OCI-LY3 (cell line): ENCODE measurements around the gene SRP9.

ENCODE experiments used
- H2AFZ ChIP-seq: fragments of 200-600, 300-600 bp; shearing (Covaris generic); 2 replicates; pipeline ENCODE4 v1.6.0; 2014; ENCODE audit warnings: antibody characterized with exemption, low read depth, low read length
- H3K27ac ChIP-seq: fragments of 200-600, 300-600 bp; sonication (generic); 2 replicates; pipeline ENCODE4 v1.5.1; 2014; ENCODE audit warnings: mild to moderate bottlenecking, low read length, moderate library complexity, mixed read lengths
- H3K27me3 ChIP-seq: fragments of 200-600, 300-600 bp; sonication (generic); 2 replicates; pipeline ENCODE4 v1.6.1; 2014; ENCODE audit warnings: low read depth, low read length, mixed read lengths
- H3K36me3 ChIP-seq: fragments of 200-600, 300-600 bp; sonication (generic); replicated peaks from 2 replicates; pipeline ENCODE3; 2014; ENCODE audit warnings: low read depth, low read length, mixed read lengths
- H3K4me1 ChIP-seq: fragments of 300-600, 200-600 bp; sonication (generic); 2 replicates; pipeline ENCODE4 v1.6.1; 2014; ENCODE audit warnings: low read length, mixed read lengths
- H3K4me2 ChIP-seq: fragments of 200-600, 300-600 bp; sonication (generic); 2 replicates; pipeline ENCODE4 v1.6.1; 2014; ENCODE audit warnings: low read length, mixed read lengths
- H3K4me3 ChIP-seq: fragments of 300-600, 200-600 bp; sonication (generic); 2 replicates; pipeline ENCODE4 v1.5.1; 2014; ENCODE audit warnings: antibody characterized with exemption, mild to moderate bottlenecking, low read length, moderate library complexity
- H3K79me2 ChIP-seq: fragments of 300-600, 200-600 bp; shearing (Covaris generic); 2 replicates; pipeline ENCODE4 v1.6.1; 2014; ENCODE audit warnings: mild to moderate bottlenecking, low read length, mixed read lengths
- H3K9ac ChIP-seq: fragments of 300-600, 200-600 bp; shearing (Covaris generic); 2 replicates; pipeline ENCODE4 v1.6.0; 2014; ENCODE audit warnings: mild to moderate bottlenecking, low read length, moderate library complexity
- H3K9me3 ChIP-seq: fragments of 200-600, 300-600 bp; shearing (Covaris generic); 2 replicates; pipeline ENCODE4 v1.6.1; 2014; ENCODE audit warnings: low read length, mixed read lengths; ENCODE audit not compliant: insufficient read depth
- H4K20me1 ChIP-seq: fragments of 200-600, 300-600 bp; sonication (generic); 2 replicates; pipeline ENCODE4 v1.6.1; 2016; ENCODE audit warnings: low read length, mixed read lengths; ENCODE audit not compliant: insufficient read depth
- EZH2phosphoT487 ChIP-seq: fragments of 200-600 bp; shearing (Covaris generic); IDR thresholded peaks from 2 replicates; pipeline ENCODE4 v1.6.1; 2018; ENCODE audit warnings: antibody characterized with exemption, mixed run types, low read depth
- TF ChIP-seq, protein P1 (sequence below): fragments of 200-600, 300-600 bp; sonication (generic); IDR thresholded peaks from 2 replicates; pipeline ENCODE4 v1.5.1; 2014; ENCODE audit warnings: antibody characterized with exemption, low read length, low read depth

SRP9 gene

DNA sequence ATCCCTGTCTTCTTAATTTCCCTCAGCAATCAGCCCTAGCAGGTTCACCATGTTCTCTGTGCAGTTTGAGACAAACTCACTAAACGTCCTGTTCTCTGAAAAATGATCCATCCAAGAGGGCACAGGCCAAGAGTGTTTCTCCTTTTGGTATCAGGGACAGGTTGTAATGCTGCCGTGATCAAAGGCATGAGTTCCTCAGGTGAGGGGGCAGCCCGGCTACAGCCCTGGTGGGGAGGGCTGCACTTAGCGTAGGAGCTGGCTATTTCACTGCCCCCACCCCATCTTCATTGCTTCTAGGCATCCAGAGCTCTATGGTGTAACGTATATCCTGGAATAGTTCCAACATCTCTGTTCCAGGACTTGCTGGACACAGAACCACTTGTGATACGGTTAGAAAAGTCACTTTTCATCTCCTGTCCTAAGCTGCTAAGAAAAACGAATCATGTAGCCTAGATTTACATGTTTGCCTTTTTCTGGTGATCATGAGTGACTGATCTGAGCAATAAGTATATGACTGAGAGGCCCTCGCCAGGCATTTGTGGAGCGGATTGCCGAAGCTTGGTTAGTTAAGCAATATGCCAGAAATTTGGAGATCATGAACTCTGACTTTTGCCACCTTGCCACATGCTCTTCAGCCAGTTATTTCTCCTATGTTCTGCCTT is 41.1 kb upstream of the SRP9 start:
- TF ChIP-seq, protein P1, sequence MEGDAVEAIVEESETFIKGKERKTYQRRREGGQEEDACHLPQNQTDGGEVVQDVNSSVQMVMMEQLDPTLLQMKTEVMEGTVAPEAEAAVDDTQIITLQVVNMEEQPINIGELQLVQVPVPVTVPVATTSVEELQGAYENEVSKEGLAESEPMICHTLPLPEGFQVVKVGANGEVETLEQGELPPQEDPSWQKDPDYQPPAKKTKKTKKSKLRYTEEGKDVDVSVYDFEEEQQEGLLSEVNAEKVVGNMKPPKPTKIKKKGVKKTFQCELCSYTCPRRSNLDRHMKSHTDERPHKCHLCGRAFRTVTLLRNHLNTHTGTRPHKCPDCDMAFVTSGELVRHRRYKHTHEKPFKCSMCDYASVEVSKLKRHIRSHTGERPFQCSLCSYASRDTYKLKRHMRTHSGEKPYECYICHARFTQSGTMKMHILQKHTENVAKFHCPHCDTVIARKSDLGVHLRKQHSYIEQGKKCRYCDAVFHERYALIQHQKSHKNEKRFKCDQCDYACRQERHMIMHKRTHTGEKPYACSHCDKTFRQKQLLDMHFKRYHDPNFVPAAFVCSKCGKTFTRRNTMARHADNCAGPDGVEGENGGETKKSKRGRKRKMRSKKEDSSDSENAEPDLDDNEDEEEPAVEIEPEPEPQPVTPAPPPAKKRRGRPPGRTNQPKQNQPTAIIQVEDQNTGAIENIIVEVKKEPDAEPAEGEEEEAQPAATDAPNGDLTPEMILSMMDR = no peak
- TF ChIP-seq EZH2phosphoT487 = no peak
- H3K79me2 ChIP-seq = no peaks in the 10 kb centered on the region
- no peak overlapping the region for H3K4me2 ChIP-seq
- H3K9ac ChIP-seq = no peak overlapping the region
- no peaks in the 10 kb centered on the region for H3K27me3 ChIP-seq
- H3K27ac ChIP-seq = no peak overlapping the region
- H4K20me1 ChIP-seq = no peaks in the 10 kb centered on the region
- H2AFZ ChIP-seq = no peak overlapping the region
- no peaks in the 10 kb centered on the region for H3K36me3 ChIP-seq
- H3K4me3 ChIP-seq = no peak overlapping the region
- H3K4me1 ChIP-seq = no peaks in the 10 kb centered on the region
- H3K9me3 ChIP-seq = no peaks in the 10 kb centered on the region

DNA sequence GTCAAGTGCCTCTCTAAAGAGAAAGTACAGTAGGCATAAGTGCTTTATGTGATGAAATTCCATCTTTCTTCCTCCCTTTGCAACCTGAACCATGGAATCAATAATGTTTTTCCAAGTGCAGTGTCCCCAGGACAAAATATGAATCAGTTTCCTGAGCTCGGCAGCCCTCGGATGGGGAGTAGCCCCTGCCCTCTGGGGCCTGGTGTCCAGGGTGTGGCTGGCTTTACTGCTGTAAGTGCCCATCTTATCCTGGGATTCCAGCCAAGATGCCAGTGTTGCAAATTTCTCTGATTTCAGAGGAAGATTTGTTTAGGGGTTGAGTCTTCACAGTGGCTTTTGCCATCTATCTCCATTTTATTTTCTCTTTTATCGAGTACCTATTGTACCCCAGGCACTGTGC is 40.5 kb upstream of the SRP9 start:
- H3K9me3 ChIP-seq = no peaks in the 10 kb centered on the region
- no peak overlapping the region for H3K9ac ChIP-seq
- no peak overlapping the region for H3K4me2 ChIP-seq
- H3K27ac ChIP-seq = no peak overlapping the region
- no peaks in the 10 kb centered on the region for H3K79me2 ChIP-seq
- H4K20me1 ChIP-seq = no peaks in the 10 kb centered on the region
- H3K4me3 ChIP-seq = no peak overlapping the region
- no peak overlapping the region for H2AFZ ChIP-seq
- TF ChIP-seq, protein P1 = no peak
- TF ChIP-seq EZH2phosphoT487 = no peak
- H3K36me3 ChIP-seq = no peaks in the 10 kb centered on the region
- H3K4me1 ChIP-seq = no peaks in the 10 kb centered on the region
- H3K27me3 ChIP-seq = no peaks in the 10 kb centered on the region

DNA sequence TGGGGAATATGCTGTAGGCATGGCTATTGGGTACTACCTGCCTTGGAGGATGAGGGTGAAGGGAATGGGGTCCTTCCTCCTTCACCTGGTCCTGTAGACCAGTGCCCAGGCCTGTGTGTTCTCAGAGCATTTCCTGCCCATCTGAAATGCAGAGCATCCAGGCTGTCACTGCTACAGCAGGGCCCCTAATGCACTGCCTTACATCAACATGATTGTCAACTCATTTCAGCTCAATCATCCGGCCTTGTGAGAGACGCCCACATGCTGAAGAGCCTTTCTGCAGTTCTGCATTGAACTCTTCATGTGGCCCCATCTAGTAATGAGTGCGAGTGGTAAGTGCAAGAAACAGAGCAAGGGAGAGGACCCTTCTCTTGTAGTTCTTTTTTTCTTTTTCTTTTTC is 39.8 kb upstream of the SRP9 start:
- no peak overlapping the region for H3K4me3 ChIP-seq
- H3K9ac ChIP-seq = no peak overlapping the region
- no peaks in the 10 kb centered on the region for H3K79me2 ChIP-seq
- no peaks in the 10 kb centered on the region for H3K4me1 ChIP-seq
- H3K4me2 ChIP-seq = no peak overlapping the region
- H3K27me3 ChIP-seq = no peaks in the 10 kb centered on the region
- no peak for TF ChIP-seq EZH2phosphoT487
- TF ChIP-seq, protein P1 = no peak
- H2AFZ ChIP-seq = no peak overlapping the region
- no peaks in the 10 kb centered on the region for H3K36me3 ChIP-seq
- H3K9me3 ChIP-seq = no peaks in the 10 kb centered on the region
- H4K20me1 ChIP-seq = no peaks in the 10 kb centered on the region
- H3K27ac ChIP-seq = no peak overlapping the region

DNA sequence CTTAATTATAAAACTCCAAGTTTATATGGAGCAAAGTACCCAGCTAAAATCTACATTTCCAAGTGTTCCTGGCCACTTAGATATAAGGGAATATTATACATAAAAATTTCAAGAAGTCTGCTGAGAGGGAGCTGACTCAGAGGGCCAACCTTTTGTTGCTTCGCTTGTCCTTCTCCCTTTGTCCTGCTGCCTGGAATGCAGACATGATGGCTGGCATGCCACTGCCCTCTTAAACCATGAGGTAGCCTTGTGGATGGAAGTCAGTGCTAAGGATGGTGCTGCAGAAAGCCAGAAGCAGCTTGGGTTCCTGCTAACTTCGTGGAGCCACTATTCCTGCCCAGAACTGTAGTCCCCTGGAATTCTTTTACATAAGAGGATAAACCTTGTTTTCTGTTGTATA is 38.9 kb upstream of the SRP9 start:
- Histone ChIP-seq H2AFZ (no peak overlapping the region), H3K9ac (no peak overlapping the region), H3K79me2 (no peaks in the 10 kb centered on the region), H3K27me3 (no peaks in the 10 kb centered on the region), H3K36me3 (no peaks in the 10 kb centered on the region), H3K27ac (no peak overlapping the region), H3K4me2 (no peak overlapping the region), H4K20me1 (no peaks in the 10 kb centered on the region), H3K9me3 (no peaks in the 10 kb centered on the region), H3K4me1 (no peaks in the 10 kb centered on the region), H3K4me3 (no peak overlapping the region)
- TF ChIP-seq, protein P1 = no peak
- TF ChIP-seq EZH2phosphoT487 = no peak
